ENCODE results near the gene ARFGAP1.

- no peak for TF ChIP-seq POLR2A (IDR thresholded peaks at IDR 0.05)
- TF ChIP-seq, protein P1, sequence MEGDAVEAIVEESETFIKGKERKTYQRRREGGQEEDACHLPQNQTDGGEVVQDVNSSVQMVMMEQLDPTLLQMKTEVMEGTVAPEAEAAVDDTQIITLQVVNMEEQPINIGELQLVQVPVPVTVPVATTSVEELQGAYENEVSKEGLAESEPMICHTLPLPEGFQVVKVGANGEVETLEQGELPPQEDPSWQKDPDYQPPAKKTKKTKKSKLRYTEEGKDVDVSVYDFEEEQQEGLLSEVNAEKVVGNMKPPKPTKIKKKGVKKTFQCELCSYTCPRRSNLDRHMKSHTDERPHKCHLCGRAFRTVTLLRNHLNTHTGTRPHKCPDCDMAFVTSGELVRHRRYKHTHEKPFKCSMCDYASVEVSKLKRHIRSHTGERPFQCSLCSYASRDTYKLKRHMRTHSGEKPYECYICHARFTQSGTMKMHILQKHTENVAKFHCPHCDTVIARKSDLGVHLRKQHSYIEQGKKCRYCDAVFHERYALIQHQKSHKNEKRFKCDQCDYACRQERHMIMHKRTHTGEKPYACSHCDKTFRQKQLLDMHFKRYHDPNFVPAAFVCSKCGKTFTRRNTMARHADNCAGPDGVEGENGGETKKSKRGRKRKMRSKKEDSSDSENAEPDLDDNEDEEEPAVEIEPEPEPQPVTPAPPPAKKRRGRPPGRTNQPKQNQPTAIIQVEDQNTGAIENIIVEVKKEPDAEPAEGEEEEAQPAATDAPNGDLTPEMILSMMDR (IDR thresholded peaks at IDR 0.05) = no peak
These were observed 47.5 kb downstream of the ARFGAP1 start for GRCh38 chr20:63320041-63320511.

Data from uterus (tissue), 2 donors.